ENCODE results near the gene MAPKAPK5.
"Not testable (repeated sequence)": the region's sequence is repeated elsewhere in the genome, so short reads cannot be mapped to it uniquely, and the experiment has no call there.

The MAPKAPK5 gene, protein sequence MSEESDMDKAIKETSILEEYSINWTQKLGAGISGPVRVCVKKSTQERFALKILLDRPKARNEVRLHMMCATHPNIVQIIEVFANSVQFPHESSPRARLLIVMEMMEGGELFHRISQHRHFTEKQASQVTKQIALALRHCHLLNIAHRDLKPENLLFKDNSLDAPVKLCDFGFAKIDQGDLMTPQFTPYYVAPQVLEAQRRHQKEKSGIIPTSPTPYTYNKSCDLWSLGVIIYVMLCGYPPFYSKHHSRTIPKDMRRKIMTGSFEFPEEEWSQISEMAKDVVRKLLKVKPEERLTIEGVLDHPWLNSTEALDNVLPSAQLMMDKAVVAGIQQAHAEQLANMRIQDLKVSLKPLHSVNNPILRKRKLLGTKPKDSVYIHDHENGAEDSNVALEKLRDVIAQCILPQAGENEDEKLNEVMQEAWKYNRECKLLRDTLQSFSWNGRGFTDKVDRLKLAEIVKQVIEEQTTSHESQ

DNA sequence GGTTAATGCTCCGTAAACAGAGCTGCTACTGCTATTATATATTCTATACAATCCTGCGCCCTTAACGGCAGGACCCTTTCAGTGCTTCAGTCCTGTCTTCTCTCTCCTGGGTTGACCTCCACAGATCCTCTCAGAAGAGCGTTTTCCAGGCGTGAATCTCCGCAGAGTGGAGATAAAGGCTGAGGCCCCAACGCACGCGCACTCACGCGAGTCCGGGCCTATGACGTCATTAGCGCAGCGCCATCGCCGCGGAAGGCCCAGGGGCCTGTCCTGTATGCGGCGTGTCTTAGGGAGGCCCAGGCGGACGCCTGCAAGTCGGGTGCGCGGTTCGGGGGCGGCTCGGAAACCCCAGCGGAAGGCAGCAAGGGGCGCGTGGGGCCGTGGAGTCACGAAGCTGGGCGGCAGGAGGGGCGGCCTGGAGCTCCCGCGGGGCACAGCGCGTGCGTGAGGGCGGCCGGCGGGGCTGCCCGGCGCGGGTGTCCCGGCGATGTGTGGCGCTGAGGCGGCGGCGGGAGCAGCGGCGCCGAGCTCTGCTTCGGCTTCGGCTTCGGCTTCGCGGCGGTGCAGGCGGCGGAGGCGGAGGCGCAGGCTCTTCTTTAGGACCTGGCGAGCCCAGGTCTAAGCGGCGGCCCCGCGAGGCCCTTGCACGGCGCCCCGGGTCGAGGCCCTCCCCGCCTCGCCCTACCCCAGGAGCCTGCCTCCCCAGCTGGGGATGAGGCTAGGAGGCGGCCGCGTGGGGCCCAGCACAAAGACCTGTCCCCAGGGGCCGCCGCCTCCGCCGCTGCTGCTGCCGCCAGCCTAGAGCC lies at the start of gene MAPKAPK5:
TSS of gene MAPKAPK5 (plus strand) at position 479 of the 806 bp plus-strand sequence. CDS start 506 bp downstream, outside the sequence.
- peak; percentile 87 for DNase-seq

DNA sequence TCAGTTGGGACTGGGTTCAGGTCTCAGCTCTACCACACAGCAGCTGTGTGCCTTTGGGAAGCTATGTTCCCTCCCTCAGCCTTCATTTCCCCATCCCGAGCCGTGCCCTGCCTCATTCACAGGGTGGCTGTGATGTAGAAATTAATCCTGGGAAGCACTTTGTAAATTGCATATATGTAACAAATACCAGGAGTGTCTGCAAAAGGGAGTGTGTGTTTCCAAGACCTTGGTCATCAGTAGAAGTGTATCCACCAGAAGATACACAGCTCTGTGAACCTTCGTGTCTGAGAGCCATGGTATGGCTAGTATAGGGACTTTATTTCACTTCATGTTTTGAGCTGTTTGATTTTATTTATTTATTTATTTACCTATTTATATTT lies 49.2 kb upstream of the MAPKAPK5 start:
- no peak for DNase-seq

DNA sequence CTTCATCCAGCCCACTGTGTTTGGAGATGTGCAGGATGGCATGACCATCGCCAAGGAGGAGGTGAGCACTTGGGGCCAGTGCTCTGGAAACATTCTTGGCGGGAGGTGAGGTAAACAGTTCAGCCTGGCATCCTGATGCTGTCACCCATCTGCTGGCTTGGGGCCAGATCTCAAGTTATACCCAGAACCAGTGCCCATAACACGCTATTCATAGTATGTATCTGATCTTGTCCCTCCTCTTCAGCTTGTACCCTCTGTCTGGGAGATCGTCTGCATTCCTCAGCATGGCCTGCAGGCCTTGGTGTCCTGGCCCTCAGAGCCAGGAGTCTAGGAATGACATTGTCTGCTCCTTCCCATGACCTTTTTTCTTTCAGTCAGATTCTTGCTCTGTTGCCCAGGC lies 43.8 kb upstream of the MAPKAPK5 start:
- DNase-seq, result no peak

DNA sequence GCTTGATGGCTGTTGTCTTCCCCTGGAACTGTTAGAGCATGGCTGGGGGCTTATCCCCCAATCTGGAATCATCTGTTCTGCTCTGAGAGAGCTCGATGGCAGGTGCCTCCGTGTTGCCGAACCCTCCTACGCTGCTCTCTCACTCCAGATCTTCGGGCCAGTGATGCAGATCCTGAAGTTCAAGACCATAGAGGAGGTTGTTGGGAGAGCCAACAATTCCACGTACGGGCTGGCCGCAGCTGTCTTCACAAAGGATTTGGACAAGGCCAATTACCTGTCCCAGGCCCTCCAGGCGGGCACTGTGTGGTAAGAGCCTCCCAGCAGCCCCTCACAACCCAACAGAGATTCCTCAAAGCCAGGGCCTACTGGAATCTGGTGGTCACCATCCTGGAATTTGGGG lies 42.3 kb upstream of the MAPKAPK5 start:
- DNase-seq, result no peak

DNA sequence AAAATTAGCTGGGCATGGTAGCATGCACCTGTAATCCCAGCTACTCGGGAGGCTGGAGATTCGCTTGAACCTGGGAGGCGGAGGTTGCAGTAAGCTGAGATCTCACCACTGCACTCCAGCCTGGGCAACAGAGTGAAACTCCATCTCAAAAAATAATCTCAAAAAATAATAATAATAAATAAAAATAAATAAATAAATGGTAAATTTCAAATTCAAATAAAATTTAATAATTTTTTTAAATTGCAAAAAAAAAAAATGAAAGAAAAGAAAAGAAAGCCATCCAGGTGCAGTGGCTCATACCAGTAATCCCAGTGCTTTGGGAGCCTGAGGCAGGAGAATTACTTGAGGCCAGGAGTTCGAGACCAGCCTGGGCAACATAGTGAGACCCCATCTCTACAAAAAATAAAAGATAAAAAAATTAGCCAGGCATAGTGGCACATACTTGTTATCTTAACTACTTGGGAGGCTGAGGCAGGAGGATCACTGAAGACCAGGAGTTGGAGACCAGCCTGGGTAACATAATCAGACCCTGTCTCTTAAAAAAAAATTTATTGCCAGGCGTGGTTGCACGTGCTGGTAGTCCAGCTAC lies 38.9 kb upstream of the MAPKAPK5 start:
- DNase-seq, result no peak

DNA sequence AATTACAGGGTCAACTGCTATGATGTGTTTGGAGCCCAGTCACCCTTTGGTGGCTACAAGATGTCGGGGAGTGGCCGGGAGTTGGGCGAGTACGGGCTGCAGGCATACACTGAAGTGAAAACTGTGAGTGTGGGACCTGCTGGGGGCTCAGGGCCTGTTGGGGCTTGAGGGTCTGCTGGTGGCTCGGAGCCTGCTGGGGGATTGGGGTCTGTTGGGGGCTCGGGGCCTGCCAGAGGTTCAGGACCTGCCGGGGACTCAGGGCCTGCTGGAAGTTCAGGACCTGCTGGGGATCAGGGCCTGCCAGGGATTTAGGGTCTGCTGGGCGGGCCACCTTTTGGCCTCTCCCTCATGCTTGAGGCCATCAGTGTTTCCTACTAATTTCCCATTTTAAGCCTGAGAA lies 38.2 kb upstream of the MAPKAPK5 start:
- no peak for DNase-seq

DNA sequence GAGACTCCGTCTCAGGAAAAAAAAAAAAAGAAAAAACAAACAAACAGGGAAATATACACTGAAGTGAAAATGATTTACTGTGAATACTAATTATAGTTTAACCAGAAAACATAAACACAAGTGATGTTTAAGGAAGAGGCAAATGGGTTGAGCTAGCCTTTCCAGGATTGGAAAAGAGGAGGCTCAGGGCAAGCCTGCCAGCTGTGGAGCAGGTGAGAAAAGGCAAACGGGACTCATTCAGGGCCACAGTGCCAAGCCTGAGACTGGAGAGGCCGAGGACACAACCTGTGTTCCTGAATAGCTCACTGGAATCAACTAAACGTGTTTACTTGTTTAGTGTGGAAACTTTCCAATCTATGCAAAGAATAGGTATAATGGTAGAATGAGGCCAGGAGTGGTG lies 35.7 kb upstream of the MAPKAPK5 start:
- no peak for DNase-seq

DNA sequence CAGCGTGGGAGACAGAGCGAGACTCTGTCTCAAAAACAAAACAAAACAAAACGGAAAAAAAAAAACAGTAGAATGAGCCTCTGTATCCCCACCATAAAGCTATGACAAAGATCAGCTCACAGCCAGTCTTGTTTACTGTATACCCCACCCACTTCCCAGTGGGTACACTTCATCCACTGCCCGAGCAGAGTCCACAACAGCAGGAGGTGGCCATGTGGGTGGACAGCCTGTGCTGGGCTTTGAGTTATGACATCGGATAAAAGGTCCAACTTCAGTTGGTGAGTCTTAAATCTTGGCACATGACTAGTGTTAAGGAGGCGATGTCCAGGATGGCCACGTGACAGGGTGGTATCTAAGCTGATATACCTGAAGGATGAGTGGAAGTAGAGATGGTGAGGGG lies 34.8 kb upstream of the MAPKAPK5 start:
- no peak for DNase-seq

DNA sequence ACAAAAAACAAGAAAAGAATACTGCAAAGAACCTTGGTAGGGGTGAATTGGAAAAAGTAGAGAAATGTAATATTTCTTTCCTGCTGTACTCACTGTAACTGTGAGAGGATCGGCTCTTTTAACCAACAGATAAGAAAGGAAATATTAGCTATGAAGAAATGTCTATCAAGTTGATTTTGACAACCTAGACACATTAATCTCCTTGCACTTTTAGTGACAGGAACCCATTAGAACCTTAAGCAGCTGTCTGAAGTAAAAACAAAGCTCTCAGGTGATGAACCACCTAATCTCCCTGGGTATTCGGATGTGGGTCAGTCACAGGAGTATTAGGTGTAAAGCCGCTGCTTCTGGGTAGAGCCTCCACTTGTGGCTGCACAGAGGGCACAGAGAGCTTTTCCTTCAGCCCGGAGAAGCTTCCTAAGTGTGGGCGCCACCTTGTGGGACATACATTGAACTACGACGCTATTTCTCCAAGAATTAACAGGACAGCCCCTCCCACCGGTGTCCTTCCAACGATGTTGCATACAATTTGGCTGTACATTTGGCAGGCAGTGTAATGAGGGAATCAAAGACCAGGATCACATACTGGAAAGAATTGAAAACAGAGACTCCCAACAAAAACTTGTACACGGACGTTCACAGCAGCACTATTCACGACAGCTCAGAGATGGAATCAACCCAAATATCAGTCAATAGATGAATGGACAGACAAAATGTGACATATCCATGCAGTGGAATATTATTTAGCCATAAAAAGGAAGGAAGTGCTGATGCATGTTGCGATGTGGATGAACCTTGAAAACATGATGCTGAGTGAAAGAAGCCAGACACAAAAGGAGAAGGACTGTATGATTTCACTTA lies 28.9 kb upstream of the MAPKAPK5 start:
- DNase-seq, result peak; percentile 11

DNA sequence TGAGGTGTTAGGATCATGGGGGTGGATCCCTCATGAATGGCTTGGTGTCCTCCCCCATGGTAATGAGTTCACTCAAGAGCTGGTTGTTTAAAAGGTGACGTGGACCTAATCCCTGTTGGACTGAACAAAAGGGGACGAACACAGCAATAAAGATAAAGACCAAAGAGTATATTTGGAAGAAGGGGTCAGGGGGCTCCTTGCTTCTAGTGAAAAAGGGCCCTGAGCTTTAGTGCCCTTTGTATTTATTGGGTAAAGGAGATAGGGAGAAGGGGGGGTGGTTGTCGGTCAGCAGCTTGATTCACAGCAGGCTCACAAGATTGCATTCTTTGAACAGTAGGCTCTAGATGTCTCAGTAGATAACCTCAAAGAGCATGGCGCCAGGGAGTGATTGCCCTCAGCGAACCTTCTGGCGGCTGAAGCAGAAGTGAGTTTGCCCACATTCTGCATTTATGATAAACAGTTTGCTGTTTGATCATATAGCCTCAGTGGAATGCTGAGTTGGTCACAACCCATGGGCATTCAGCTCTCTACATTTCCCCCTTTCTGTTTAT lies 25.9 kb upstream of the MAPKAPK5 start:
- DNase-seq, result no peak

DNA sequence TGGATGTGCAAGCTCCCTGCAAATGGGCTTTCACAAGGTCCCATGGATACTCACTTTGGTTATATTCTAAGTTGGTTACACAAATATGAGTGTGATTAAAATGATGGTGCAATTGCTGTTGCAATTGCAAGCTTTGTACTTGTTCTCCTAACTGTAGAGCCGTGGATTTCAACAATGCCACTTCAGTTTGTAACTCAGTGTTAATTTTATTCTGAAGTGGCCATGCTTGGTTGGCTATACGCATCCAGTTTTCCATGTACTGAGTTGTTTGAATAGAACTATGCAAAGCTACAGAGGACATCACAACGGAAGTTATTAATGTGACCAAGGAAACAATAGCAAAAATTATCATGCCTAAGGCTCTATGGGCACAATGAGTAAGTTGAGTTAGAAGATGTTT lies 25.1 kb upstream of the MAPKAPK5 start:
- DNase-seq, result not testable (repeated sequence)

DNA sequence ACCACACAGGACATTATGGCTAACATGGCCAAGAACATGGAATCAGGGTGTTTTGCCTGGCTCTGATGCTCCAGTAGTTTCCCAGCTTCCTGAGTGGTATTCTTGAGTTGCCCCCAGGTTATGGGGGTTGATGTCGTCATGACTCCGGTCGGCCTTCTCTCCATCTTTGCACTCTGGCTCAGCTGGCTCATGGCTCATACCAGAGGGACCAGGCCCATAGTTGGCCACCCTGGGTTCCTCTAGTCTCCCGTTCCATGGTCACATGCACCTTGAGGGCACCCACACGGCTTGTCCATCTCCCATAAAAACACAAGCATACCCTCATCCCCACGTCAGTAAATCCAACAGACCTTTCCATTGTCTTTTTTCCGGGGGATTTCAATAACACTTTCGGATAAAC lies 23.7 kb upstream of the MAPKAPK5 start:
- no peak for DNase-seq

DNA sequence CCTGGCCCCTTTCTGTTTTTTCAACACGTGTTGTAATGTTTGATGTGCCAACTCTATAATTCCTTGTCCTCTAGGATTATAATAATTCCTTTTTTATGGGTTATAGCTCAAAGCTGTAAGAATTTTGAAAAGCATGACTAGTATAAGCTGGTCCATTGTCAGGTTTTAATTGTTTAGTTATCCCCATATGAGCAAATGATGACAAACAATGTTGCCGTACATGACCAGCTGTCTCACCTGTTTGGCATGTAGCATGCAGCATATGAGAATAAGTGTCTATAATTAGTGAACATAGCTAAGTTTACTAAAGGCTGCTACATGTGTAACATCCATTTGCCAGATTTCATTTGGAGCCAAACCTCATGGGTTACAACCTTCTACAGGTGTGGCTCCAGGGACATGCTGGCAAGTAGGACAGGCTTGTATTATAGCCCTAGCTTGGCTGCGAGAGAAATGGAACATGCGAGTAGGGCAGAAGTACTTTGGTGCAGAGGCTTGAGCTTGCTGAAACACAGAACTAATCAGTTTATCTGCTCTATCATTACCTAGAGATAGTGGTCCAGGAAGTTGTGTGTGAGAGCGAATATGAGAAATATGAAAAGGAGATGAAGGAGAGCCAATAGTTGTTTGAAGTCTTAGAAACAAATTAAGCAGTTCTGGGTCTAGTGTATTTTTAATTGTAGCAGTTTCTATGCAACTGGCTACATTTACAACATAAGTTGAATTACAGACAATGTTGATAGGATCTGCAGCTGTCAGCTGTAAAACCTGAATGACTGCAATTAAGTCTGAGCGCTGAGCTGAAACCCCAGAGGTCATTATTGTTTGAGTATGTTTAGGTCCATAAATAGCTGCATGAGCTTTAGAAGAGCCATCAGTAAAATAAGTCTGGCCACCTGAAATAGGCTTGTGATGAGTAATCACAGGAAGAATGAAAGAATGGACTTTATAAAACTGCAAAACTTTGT lies 22.6 kb upstream of the MAPKAPK5 start:
- no peak for DNase-seq

DNA sequence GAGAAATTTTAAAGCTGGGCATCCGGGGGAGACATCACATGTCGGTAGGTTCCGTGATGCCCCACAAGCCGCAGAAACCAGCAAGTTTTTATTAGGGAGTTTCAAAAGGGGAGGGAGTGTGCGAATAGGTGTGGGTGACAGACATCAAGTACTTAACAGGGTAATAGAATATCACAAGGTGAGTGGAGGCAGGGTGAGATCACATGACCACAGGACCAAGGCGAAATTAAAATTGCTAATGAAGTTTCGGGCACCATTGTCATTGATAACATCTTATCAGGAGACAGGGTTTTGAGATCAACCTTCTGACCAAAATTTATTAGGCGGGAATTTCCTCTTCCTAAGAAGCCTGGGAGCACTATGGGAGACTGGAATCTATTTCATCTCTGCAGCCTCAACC lies 21.2 kb upstream of the MAPKAPK5 start:
- not testable (repeated sequence) for DNase-seq

DNA sequence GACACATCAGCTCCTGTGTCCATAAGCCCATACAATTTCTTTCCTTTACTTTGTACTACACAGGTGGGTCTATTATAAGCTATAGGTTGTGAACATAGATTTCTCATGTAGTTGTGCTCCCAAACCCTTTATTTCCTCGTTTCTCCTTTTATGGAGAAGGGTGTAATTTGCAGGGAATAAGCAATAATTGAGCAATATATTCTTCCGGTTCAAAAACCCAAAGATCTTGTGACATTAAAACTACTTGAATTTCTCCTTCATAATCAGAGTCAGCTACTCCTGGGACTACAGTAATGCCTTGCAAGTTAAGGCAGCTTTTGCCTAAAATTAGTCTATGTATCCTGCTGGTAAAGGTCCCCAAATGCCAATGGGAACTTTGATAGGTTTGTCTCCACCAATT lies 19.1 kb upstream of the MAPKAPK5 start:
- no peak for DNase-seq

DNA sequence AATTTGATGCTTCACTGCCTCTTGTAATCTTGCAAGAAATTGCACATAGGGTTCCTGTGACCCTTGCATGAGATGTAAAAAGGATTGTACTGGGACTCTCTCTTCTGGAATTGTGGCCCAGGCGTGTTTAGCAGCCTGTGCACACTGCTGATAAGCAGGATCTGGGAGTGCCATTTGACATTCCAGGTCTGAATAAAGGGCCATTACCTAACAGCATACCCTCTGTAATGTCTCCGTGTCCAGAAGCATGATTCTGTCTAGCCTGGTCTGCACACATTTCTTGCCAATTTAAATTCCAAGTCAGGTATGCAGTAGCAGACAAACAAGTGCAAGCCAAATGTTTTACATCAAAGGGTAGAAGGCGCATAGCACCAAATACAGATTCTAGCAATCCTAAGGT lies 18.1 kb upstream of the MAPKAPK5 start:
- no peak for DNase-seq

DNA sequence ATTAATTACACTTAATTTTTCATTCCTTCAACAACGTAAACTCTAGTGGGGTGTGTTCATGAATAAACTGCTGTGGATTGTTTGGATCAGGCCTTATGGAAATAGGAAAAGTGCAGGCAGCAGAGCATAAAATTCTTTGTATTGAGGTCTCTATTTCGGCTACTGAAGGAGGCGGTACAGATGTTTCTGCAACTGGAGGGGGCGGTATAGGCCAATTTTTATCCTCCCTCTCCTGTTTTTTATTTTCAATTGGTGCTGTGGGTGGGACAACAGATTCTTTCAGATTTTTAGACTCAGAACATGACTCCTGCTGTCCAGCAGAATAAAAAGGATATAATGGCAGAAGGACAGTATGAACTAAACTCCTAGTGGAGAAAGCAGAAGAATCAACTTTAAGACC lies 17.7 kb upstream of the MAPKAPK5 start:
- DNase-seq, result not testable (repeated sequence)

DNA sequence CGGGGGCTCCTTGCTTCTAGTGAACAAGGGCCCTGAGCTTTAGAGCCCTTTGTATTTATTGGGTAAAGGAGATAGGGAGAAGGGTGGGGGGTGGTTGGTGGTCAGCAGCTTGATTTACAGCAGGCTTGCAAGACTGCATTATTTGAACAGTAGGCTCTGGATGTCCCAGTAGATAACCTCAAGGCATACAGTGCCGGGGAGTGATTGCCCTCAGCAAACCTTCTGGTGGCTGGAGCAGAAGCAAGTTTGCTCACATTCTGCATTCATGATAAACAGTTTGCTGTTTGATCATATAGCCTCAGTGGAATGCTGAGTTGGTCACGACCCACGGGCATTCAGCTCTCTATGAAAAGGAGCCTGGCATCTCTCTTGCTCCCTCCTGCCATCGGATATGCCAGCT lies 16.5 kb upstream of the MAPKAPK5 start:
- DNase-seq, result no peak

DNA sequence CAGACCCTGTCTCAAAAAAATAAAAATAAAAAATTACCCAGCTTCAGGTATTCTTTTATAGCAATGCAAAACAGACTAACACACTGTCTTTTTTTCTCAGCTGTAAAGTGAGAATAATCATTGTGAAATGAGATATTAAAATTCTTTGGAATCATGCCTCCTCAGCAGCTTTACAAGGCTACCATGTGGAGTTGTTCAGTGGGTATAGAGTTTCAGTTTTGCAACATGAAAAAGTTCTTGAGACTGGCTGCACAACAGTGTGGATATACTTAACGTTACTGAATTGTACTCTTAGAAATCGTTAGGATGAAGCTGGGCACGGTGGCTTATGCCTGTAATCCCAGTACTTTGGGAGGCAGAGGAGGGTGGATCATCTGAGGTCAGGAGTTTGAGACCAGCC lies 15.7 kb upstream of the MAPKAPK5 start:
- DNase-seq, result no peak

DNA sequence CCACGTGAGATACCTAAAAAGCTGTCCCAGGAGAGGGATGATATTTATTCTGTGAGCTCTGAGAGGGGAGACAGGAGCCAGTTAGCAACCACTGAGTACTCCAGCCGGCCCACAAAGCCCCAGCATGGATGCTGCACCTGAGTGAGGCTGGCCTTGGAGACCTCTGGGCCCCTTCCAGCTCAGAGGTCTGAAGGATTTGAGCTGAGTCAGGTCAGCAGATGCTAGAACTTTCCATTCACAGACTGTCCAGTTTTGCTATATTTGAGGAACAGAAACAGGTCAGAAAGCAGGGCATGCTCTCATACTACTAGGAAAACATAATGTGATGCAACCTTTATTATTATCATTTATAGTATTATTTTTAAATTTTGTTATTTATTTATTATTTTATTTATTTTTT lies 15.0 kb upstream of the MAPKAPK5 start:
- no peak for DNase-seq

DNA sequence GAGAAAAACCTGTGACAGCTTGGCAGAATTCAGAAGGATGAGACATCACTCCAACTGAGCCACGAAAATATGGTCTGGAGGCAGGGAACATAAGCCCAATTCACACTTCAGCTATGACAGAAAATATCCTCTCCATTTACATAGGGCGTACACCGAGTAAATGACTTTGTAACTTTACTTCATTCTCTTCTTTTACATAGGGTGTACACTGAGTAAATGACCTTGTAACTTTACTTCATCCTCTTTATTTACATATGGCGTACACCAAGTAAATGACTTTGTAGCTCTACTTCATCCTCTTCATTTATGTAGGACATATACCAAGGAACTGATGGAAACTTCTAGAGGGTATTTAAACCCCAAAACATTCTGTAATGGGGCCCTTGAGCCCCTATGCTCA lies 14.1 kb upstream of the MAPKAPK5 start:
- no peak for DNase-seq
